HepG2 (cell line): ENCODE measurements around the gene ABCB8.

Experiments used
- ZNF205 ChIP-seq: IDR thresholded peaks from 2 replicates; pipeline ENCODE4 v1.6.1; 2018; ENCODE audit warnings: missing biosample characterization, missing genetic modification reagents
- TF ChIP-seq, protein P1 (sequence below): IDR thresholded peaks from 2 replicates; pipeline ENCODE4 v1.6.1; 2012; ENCODE audit warnings: inconsistent platforms

- TF ChIP-seq, protein P1, sequence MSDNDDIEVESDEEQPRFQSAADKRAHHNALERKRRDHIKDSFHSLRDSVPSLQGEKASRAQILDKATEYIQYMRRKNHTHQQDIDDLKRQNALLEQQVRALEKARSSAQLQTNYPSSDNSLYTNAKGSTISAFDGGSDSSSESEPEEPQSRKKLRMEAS: no peak
- TF ChIP-seq ZNF205 (CRISPR knock-in tag): no peak
Measured at GRCh38 chr7:151023232-151023631, 5.0 kb upstream of the ABCB8 start.
